Stimulated activated CD8-positive, alpha-beta memory T cell treated with anti-CD3 and anti-CD28 coated beads, Interleukin-15, amount 100 ng/mL, for 1 hour (primary cell): ENCODE data around the gene NCOR1.
"Not testable (repeated sequence)": the region's sequence is repeated elsewhere in the genome, so short reads cannot be mapped to it uniquely, and the experiment has no call there.

Source experiments
- DNase-seq: peaks from one replicate; pipeline ENCODE4 v3.0.0-alpha.2; 2020; ENCODE audit warnings: low read depth

The NCOR1 gene

DNA sequence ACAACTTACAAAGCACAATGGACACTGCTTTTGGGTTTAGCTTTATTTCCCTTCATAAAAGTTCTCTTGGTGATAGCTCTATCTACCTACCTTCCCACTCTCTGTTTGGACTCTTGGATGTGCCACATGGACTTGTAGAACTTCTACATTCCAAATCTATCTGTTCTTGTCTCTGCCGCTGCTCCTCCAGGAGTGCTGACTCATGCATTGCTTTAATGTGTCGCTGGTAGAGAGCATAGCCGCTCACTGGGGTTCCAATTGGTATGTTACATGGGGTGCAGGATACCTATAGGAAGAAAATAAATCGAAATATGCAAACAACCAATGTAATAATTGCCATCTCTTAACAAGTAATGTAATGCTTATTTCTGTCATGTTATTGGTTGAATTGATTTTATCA, 123.6 kb downstream of the NCOR1 start:
- DNase-seq = no peak

DNA sequence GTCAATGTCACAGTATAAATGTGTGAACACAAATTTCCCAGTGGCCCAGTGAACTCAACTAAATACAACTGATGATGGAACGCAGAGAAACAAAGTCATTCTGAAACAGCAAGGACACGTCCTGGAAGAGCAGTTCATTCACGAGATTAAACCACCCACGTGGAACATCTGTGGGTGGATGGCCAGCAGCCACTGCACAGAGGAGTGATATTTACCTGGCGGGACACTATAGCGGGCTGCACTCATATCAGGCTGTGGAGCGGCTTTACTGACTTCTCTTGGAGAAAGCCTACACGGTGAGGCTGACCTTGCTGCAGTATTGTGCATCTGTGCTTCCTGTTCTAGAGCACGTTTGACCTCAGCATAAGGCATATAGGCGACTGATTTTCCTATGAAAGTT, 128.4 kb downstream of the NCOR1 start:
- no peak for DNase-seq

DNA sequence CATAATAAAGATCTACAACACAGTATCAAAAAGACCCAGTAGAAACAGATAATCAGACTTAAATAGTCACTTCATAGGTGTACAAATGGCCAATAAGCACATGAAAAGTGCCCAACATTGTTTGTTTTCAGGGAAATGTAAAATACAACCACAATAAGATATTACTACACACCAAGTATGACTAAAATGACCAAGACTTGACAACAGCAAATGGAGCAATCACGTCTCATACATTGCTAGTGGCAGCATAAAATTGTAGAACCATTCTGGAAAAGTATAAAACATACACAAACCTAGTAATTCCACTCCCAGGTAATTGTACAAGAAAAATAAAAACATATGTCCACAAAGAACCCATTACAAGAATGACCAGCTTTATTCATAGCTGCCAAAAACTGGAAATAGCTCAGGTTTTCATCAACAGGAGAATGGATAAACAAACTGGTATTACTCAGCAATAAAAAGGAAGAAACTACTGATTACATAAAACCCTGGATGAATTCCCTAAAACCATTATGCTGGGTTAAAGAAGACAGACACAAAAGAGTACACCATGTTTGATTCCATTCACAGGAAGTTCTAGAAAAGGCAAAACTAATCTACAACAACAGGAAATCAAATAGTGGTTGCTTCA, 130.2 kb downstream of the NCOR1 start:
- DNase-seq = no peak

DNA sequence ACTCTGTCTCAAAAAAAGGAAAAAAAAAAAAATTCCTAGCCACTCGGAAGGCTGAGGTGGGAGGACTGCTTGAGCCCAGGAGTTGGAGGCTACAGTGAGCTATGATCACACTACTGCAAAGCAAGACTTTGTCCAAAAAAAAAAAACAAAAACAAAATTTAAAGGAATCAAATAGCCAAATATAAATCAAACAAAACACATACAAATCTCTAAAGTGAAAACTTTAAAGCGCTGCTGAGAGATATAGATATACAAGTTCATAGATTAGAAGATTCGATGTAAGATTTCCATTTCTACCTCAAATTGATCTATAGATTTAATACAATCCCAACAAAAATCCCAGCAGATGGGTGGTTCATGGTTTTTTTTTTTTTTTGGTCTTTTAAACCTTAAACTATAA, 132.1 kb downstream of the NCOR1 start:
- DNase-seq = no peak

DNA sequence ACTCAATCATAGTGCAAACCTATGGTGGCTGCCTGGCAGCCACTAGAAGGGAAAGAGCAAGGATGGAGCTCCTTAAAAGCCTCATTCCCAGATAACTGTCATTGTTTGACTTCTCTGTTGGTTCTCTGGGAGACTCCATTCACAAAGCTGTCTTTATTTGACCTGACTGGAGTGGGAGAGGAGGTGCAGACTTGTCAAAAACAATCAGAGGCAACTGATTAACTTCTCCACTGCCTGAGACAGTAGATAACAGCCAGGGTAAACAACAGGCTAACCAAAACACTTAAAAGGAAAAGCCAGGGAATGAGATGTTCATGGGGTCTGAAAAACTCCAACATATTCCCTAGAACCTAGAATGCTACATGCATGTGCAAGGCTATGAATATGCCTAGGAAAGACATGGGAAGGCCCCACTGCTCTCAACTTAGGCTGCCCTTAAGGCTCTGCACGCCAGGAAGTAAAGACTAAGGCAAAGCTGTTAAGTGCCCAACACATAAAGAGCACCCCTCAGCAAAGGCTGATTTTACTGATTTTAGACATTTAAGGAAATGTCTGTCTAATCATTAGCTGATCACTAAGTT, 133.7 kb downstream of the NCOR1 start:
- DNase-seq = no peak

DNA sequence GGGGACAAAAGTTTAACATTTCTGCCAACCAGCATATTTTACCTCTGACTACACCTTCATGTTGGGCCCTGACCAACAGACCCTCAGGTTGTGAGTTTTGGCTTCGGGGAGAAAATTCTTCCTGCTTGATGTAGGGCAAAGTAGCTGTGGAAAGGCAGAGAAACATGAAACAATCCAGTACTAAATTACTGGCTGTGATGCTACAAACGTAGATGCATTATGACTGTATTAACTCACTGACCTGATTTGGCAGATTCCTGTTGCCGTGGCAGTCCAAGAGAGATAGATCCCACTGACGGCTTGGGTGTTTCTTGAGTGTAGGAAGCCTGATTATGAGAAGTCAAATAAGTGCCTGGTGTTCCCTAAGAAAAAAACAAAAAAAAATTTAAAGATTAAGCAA, 135.0 kb downstream of the NCOR1 start:
- no peak for DNase-seq

DNA sequence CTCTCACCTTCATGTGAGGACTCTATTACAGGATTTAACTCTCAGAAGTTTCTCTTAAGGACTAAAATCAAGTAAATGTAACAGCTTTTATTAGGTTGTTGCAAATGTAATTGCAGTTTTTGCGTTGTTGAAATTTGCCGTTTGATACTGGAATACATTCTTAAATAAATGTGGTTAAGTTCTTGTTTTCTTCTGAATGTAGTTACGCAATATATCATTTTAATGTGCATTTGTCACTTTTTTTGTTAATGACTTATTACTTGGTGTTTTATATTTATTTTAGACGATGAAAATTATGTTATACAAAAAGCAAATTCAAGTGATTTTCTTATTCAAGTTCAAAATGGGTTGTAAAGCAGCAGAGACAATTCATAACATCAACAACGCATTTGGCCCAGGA, 139.4 kb downstream of the NCOR1 start:
- DNase-seq = no peak

DNA sequence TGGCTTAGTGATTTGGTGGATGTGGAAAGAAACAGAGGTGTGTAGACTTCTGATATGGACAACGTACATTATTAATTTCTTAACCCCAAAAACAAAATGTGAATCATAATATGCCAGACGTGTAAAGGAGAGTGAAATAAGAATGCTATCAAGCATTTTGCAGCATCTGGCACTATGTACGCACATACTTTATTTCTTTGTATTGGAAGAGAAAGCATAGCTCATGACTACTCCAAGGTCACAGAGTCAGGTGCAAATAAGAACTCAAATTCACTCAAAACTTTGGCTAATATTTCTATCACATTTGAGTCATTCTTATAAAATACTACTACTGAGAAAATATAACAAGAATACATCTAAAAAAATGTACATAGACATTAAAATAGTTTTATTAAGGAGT, 140.9 kb downstream of the NCOR1 start:
- DNase-seq = no peak

DNA sequence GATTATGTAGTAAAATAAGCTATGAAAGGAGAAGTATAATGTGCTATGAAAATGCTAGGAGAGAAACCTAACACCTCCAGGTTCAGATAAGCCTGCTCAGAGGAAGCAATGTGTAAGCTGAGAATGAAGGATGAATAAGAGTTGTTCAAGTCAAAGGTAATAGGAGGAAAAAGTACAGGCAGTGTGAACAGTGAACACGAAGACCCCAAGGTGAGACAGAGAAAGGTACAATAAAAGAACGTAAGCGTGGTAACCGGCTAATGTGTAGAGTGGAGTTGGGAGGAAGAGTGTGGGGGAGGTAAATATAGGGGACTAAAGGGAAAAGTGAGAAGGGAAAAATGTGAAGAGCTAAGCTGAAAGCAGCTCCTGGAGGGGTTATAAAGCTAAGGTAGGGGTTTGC, 141.5 kb downstream of the NCOR1 start:
- no peak for DNase-seq

DNA sequence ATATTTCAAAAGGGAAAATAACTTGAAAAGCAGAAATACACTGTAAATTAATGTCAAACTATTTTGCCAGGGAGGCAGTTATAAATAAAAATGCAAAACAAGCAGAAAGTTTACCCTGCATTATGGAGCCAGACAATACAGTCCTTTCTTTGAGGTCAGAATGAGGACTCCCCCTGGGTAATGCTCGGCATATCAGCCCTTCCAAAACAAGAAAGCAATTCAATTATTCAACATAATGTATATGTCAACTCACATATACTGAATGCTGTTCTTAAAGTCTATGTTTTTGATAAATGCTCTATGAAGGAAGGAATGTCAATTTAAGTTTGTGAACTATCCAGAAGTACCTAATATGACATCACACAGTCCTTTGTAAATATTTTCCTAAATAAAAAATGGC, 143.3 kb downstream of the NCOR1 start:
- DNase-seq = no peak

DNA sequence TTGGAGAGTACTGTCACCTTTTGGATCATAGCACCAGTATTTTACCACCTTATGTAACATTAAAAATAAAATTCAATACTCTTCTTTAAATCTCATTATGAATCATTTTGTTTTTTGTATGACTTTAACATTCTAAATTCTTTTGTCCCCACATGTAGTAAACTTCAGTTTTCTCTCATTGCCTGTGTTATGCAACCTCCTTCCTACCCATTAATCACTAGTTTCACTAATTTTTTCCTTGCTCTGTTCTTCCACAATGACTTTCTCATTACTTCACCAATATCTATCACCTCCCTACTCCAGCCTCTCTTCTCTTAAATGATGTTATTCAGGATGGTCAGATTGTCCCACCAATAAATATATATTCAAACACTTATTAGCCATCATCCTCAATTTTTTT, 147.0 kb downstream of the NCOR1 start:
- no peak for DNase-seq

DNA sequence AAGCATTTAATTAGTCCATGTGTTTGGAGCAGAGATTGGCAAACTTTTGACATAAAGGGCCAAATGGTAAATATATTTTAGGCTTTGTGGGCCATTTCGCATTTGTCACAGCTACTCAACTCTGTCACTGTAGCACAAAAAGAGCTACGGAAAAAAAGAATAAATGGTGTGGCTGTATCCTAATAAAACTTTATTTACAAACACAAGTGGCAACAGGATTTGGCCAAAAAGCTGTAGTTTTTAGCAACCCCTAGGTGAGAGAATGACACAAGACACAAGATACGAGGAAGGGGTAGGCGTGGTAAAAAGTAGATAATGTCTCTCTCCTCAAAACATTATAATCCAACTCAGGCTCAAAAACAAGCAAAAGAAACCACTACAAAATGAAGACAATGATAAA, 149.2 kb downstream of the NCOR1 start:
- DNase-seq = no peak

DNA sequence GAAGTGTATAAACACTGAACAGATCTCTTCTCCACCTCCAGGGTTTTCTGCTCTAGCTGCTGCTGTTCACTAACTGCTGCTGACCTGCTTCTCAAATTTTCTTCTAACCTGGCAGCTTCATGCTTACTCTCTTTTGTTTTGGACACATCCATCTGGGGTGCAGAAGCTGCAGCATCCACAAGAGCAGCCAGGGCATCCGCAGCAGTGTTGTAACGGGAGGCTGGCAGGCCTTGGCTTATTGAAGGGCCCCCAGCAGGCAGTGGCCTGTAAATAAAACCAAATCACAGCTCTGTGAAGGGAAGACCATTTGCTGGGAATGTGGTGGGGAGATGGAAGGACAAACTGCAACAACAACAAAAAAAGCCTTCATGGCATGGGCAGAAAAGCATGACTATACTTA, 153.7 kb downstream of the NCOR1 start:
- no peak for DNase-seq

DNA sequence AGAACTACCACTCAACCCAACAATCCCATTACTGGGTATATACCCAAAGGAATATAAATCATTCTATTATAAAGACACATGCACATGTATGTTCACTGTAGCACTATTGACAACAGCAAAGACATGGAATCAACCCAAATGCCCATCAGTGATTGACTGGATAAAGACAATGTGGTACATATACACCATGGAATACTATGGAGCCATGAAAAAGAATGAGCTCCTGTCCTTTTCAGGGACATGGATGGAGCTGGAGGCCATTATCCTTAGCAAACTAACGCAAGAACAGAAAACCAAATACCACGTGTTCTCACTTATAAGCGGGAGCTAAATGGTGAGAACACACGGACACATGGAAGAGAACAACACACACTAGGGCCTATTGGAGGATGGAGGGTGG, 160.2 kb downstream of the NCOR1 start:
- DNase-seq = not testable (repeated sequence)

DNA sequence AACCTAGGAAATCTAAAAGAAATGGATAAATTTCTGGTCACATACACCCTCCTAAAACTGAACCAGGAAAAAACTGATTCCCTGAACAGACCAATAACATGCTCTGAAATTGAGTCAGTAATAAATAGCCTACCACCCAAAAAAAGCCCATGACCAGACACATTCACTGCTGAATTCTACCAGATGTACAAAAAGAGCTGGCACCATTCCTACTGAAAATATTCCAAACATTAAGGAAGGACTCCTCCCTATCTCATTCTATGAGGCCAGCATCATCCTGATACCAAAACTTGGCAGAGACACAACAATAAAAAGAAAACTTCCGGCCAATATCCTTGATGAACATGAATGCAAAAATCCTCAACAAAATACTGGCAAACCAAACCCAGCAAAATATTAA, 162.8 kb downstream of the NCOR1 start:
- DNase-seq = no peak

DNA sequence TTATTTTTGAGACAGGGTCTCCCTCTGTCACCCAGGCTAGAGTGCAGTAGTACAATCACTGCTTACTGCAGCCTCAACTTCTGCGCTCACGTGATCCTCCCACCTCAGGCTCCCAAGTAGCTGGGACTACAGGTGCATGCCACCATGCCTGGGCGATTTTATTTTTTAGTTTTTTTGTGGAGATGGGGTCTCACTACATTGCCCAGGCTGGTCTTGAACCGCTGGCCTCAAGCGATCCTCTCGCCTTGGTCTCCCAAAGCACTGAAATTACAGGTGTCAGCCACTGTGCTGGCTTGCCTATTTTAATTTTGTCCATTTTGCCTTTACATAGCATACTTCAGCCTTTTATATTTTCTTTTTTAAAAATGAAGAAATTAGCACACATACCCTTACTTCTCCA, 164.5 kb downstream of the NCOR1 start:
- no peak for DNase-seq

DNA sequence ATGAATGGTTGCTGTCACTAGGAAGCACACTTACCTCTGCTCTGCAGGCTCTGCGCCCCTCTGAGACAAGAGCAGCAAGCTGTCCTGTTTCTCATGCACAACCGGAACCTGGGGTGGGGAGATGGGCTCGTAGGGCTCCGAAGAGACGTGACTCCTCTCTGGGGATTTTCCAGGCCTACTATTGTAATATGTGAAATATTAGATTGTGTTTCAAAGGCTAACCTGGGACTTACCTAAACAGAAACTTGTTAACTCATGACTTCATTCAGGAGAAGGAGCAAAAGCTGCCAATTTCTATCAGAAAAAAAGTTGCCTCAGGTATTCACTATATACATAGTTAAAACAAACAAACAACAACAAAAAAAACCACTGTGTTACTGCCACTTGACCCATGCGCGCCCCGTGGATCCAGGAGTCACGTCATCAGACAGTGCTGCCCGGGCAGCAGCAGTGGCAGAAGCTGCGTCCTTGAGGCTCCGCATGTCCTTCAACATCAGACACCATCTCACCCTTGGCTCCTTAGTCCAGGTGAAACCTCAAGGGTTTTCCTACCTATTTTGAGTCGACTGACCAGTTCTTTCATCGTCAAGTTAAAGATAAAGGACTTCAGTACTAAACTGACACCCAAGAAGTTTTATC, 166.4 kb downstream of the NCOR1 start:
- no peak for DNase-seq

DNA sequence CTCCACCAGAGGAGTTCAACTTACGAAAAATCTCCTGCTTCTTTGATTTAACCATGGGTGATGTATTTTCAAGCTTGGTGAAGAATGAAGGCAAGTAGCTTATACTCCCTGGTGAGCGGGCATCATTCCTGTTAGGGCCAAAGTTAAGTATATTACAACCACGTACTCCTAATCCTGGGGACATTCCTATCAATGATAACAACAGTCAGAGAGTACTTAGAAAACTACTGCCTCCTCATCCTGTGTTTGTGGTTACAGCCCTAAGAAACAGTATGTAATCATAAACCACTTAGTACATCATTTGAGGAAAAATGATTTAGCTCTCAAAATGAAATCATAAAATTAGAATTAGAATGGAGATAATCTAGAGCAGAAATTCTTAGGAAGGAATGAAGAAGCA, 168.4 kb downstream of the NCOR1 start:
- no peak for DNase-seq

DNA sequence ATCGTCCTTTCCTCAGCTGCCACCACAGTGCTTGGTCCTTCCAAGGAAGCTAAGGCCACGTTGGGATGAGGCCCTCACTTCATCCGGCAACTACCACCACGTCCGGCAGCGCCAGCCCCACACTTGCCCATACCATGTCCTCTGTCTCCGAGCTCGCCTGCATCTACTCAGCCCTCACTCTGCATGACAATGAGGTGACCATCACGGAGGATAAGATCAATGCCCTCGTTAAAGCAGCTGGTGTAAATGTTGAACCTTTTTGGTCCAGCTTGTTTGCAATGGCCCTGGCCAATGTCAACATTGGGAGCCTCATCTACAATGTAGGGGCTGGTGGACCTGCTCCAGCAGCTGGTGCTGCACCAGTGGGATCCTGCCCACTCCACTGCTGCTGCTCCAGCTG, 170.8 kb downstream of the NCOR1 start:
- DNase-seq = no peak

DNA sequence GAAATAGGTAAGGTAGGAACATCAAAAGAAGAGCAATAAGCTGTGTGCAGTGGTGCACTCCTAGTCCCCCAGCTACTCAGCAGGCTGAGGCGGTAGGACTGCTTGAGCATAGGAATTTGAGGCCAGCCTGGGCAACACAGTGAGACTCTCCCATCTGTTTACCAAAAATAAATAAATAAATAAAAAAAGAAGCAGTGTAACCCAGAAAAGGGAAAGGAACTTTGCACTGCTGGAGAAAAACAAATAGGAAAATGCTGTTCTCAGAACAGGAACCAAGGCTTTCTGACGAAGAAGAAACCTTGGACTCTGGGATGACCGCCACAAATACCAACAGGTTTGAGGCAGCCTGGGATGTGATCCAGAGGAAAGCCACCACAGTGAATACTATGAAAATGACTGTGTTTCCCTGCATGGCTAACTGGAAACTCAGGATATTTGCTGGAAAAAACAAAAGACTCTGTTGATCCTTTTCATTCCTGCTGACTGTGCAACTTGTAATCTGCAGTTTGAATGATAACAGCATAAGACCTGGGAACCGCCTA, 174.6 kb downstream of the NCOR1 start:
- no peak for DNase-seq

DNA sequence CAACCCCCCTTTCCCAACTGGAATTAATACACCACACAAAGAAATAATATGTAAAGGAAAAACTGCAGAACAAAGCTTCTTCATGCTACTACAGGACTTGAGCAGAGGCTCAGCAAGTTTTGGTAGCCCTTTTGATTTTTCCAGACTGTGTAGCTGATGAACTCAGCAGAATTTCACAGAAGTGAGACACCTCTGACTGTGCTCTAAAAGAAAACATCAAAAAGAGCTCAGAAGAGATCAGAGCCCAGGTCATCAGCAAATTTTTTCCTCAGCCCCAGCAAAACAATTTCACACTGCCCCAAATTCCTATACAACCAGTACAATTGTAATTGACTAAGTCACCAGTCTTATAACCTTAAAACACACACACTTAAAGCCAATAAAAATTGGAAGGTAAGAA, 177.7 kb downstream of the NCOR1 start:
- DNase-seq = no peak

DNA sequence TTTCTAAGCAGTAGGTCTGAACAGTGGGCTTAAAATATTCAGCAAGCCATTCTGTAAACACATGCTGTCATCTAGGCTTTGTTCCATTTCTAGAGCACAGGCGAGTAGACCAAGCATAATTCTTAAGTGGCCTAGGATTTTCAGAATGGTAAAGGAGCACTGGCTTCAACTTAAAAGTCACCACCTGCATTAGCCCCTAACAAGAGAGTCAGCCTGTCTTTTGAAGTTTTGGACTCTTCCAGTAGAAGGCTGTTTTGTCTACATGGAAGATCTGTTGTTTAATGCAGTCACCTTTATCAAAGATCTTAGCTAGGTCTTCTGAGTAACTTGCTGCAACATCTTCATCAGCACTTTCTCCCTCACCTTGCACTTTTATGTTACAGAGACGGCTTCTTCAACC, 179.1 kb downstream of the NCOR1 start:
- no peak for DNase-seq

DNA sequence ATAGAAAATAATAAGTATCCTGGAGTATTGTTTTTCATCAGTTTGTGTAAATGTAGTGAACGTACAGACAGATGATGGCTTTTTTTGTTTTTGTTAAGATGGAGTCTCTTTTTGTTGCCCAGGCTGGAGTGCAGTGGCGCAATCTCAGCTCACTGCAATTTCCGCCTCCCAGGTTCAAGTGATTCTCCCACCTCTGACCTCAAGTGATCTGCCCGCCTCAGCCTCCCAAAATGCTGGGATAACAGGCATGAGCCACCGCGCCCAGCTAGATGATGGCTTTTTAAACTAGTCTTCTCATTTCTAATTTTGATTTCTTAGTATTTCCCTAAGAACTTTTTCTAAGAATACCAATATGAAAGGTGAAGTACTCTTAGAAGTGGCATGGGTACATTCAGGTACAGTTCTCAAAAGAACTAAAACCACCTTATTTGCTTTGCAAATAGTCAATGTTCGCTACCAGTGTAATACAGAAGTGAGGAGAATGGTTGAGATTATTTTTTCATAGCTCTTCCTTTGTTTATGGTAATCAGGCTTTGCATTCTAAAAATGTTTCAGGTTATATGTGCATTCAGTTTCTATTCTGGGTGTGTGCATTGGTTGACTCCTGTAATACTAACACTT, 181.5 kb downstream of the NCOR1 start:
- no peak for DNase-seq
